ENCODE measurements around the gene MYO1E.
A peak's percentile ranks its signal among the peaks of the same experiment; 100 is the strongest.

Gene MYO1E

DNA sequence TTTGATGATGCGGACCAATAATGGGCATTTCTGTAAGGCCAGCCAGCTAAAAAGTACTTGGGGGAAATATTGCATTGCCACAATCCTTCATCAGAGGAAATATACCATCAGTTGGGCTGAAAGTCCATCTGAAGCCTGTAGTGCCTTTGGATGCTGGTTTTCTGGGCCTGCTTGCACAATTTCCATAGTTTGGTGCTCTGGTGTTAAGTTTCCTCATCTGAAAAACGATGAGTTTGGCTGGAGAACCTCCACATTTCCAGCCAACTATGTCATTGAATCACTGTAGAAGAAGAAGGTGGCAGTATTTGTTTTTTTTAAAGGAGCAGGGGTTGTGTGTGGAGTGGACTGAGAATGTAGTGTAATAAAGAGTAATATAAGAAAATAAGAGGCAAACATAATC lies 257.6 kb downstream of the MYO1E start:
- Histone ChIP-seq H3K4me3 (ENCODE audit: low read length in 2 of 2) (no peak overlapping the region), H3K9me3 (ENCODE audit: control insufficient read depth in 2 of 2, low read length in 2 of 2) (no peaks in the 10 kb centered on the region), H3K9ac (ENCODE audit: low read length in 2 of 2) (no peak overlapping the region), H3K36me3 (ENCODE audit: control insufficient read depth in 2 of 2, insufficient read depth in 2 of 2, low read length in 2 of 2) (no peaks in the 10 kb centered on the region), H3K27me3 (ENCODE audit: control insufficient read depth in 1 of 2, insufficient read depth in 2 of 2, low read length in 2 of 2) (no peaks in the 10 kb centered on the region), H3K27ac (ENCODE audit: low read length) (no peak overlapping the region), H3K4me1 (ENCODE audit: control insufficient read depth, insufficient read depth, low read length) (no peaks in the 10 kb centered on the region)

DNA sequence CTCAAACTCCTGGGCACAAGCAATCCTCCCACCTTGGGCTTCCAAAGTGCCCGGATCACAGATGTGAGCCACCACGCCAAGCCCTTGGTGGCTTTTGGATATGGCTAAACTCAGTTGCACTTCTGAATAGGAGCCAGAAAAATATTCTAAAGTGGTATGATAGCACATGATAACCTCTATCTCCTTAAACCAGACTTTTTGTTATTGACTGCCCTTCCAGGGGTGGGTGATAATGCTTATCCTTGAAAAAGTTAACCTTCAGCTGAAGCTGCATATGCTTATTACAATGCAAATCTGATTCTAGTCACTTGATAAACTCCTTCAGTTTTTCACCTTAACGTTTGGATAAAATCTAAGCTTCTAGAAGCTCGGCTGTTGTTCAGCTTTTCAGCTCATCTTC lies 261.4 kb downstream of the MYO1E start:
- Histone ChIP-seq H3K27me3 (ENCODE audit: control insufficient read depth in 1 of 2, insufficient read depth in 2 of 2, low read length in 2 of 2) (no peaks in the 10 kb centered on the region), H3K9me3 (ENCODE audit: control insufficient read depth in 2 of 2, low read length in 2 of 2) (no peaks in the 10 kb centered on the region), H3K9ac (ENCODE audit: low read length in 2 of 2) (no peak overlapping the region), H3K27ac (ENCODE audit: low read length) (no peak overlapping the region), H3K4me3 (ENCODE audit: low read length in 2 of 2) (no peak overlapping the region), H3K4me1 (ENCODE audit: control insufficient read depth, insufficient read depth, low read length) (no peaks in the 10 kb centered on the region), H3K36me3 (ENCODE audit: control insufficient read depth in 2 of 2, insufficient read depth in 2 of 2, low read length in 2 of 2) (no peaks in the 10 kb centered on the region)

DNA sequence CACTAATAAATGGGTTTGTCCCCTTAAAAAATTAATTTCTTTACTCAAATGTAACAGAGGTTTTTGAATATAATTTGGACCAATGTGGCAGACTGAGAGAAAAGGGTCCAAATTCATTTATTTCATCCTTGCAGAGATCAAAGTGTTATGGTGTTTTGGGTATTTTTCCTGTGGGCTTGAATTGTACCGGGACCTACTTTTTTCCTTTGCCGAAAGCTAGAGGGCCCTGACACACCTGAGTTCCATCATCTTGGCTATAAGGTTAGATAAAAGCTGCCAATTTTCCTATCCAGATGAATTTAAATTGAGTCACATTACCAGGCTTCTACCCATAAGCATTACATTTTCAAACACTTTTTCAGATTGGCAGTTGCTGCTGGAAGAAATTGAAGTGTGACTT lies 266.8 kb downstream of the MYO1E start:
- Histone ChIP-seq H3K4me1 (ENCODE audit: control insufficient read depth, insufficient read depth, low read length) (peaks cover 6% of the 10 kb centered on the region), H3K27ac (ENCODE audit: low read length) (no peak overlapping the region), H3K9me3 (ENCODE audit: control insufficient read depth in 2 of 2, low read length in 2 of 2) (no peaks in the 10 kb centered on the region), H3K27me3 (ENCODE audit: control insufficient read depth in 1 of 2, insufficient read depth in 2 of 2, low read length in 2 of 2) (no peaks in the 10 kb centered on the region), H3K4me3 (ENCODE audit: low read length in 2 of 2) (peak overlapping the region in 1 of 2 donors; percentile 67), H3K9ac (ENCODE audit: low read length in 2 of 2) (no peak overlapping the region), H3K36me3 (ENCODE audit: control insufficient read depth in 2 of 2, insufficient read depth in 2 of 2, low read length in 2 of 2) (no peaks in the 10 kb centered on the region)

DNA sequence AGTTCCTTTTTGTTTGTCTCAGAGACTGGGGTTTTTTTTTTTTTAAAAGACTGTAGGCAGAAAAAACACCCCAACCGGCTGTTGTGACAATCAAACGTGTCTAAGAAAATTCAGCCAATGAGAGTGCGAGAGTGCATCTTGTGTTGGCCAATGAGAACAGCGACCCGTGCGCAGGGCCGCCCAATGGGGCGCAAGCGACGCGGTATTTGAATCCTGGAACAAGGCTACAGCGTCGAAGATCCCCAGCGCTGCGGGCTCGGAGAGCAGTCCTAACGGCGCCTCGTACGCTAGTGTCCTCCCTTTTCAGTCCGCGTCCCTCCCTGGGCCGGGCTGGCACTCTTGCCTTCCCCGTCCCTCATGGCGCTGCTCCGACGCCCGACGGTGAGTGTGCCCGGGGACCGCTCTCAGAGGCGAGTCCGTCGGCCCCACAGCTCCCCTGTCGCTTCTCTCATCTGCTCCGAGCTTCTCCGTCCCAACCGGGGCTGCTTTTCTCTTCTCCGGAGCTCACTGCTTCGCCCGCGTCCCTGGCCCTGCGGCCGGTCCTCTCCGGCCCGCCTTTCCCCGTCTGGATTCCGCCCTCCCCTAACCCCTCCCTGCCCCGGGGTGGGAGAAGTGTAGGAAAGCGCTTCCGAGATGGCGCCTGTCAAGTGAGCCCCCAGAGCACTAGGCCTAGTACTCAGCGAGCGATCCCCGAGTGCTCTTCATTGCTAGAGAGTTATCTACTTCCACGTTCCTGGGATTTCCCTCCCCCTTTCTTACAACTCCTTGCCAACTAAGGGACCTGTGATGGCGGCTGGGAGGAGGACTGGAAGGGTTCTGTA lies 267.5 kb downstream of the MYO1E start, which contains the start of gene CCNB2:
Gene CCNB2 (plus strand): TSS at position 235 of the 821 bp plus-strand sequence. CDS start 123 bp downstream, at position 358.
- Histone ChIP-seq H3K27me3 (ENCODE audit: control insufficient read depth in 1 of 2, insufficient read depth in 2 of 2, low read length in 2 of 2) (no peaks in the 10 kb centered on the region), H3K9me3 (ENCODE audit: control insufficient read depth in 2 of 2, low read length in 2 of 2) (no peaks in the 10 kb centered on the region), H3K4me3 (ENCODE audit: low read length in 2 of 2) (peak within 1 kb of the TSS; percentile 67 to 82), H3K4me1 (ENCODE audit: control insufficient read depth, insufficient read depth, low read length) (peaks cover 6% of the 10 kb centered on the region), H3K9ac (ENCODE audit: low read length in 2 of 2) (peak within 1 kb of the TSS; percentile 65 to 72), H3K27ac (ENCODE audit: low read length) (no peak within 1 kb of the TSS), H3K36me3 (ENCODE audit: control insufficient read depth in 2 of 2, insufficient read depth in 2 of 2, low read length in 2 of 2) (peaks cover 0 to 2% of the 10 kb centered on the region in 2 donors)

DNA sequence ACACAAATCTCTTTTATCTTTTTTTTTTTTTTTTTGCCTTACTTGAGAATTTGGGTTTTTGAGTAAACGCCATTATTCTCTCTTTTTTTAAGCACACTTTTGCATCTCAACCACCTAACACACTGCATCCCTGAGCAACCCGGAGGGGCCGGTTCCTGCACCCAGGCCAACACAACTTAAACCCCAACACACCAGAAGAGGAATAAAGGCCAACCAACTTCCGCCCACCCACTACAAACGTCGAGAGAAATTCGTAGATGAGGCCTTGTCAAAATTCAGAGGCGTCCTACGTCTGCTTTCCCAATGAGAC lies 268.1 kb downstream of the MYO1E start:
- no peaks in the 10 kb centered on the region for H3K27me3 ChIP-seq (ENCODE audit: control insufficient read depth in 1 of 2, insufficient read depth in 2 of 2, low read length in 2 of 2)
- peak overlapping the region; percentile 65 to 72 for H3K9ac ChIP-seq (ENCODE audit: low read length in 2 of 2)
- no peak overlapping the region for H3K27ac ChIP-seq (ENCODE audit: low read length)
- peaks cover 0 to 2% of the 10 kb centered on the region in 2 donors for H3K36me3 ChIP-seq (ENCODE audit: control insufficient read depth in 2 of 2, insufficient read depth in 2 of 2, low read length in 2 of 2)
- no peaks in the 10 kb centered on the region for H3K9me3 ChIP-seq (ENCODE audit: control insufficient read depth in 2 of 2, low read length in 2 of 2)
- peak overlapping the region; percentile 67 to 82 for H3K4me3 ChIP-seq (ENCODE audit: low read length in 2 of 2)
- H3K4me1 ChIP-seq (ENCODE audit: control insufficient read depth, insufficient read depth, low read length): peaks cover 6% of the 10 kb centered on the region

DNA sequence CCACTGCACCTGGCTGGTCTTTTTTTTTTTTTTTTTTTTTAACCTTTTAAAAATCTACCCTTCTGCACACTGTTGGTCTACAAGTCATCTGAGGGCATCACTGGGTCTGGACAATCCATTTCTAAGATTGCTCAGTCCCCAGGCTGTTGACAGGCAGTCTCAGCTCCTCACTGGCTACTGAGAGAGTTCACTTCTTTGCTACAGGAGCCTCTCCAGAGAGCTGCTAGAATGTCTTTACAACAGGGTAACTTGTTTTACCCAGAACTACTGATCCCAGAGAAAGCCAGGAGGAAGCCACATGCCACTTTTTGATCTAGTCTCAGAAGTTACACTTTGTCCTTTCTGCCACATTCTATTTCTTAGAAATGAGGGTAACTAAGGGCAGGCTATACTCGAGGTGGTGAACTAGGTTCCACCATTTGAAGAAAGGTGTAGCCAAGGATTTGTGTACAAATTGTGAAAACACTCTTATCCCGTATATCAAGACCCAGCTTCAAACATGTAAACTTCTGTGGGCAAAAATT lies 273.4 kb downstream of the MYO1E start:
- Histone ChIP-seq H3K4me3 (ENCODE audit: low read length in 2 of 2) (no peak overlapping the region), H3K36me3 (ENCODE audit: control insufficient read depth in 2 of 2, insufficient read depth in 2 of 2, low read length in 2 of 2) (peaks cover 9 to 21% of the 10 kb centered on the region in 2 donors), H3K9me3 (ENCODE audit: control insufficient read depth in 2 of 2, low read length in 2 of 2) (no peaks in the 10 kb centered on the region), H3K27me3 (ENCODE audit: control insufficient read depth in 1 of 2, insufficient read depth in 2 of 2, low read length in 2 of 2) (no peaks in the 10 kb centered on the region), H3K27ac (ENCODE audit: low read length) (no peak overlapping the region), H3K9ac (ENCODE audit: low read length in 2 of 2) (no peak overlapping the region), H3K4me1 (ENCODE audit: control insufficient read depth, insufficient read depth, low read length) (no peaks in the 10 kb centered on the region)

DNA sequence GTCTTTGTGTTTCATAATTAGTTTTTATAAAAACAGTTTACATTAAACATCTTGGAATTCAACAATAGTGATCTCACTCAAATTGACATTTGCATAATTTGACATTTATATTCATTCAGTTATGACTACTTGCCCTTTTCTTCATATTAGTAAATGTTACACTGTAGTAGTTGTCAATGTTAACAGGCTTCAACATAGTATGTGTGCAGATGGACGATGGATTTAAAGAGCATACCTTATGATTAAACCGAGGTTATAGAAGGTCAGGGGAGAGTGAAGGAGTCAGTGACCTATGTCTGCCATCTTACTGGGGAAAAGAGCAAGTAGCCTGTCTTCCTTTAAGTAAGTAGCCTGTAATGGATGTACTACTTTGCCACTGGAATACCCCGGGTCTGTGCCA lies 276.2 kb downstream of the MYO1E start:
- H3K36me3 ChIP-seq (ENCODE audit: control insufficient read depth in 2 of 2, insufficient read depth in 2 of 2, low read length in 2 of 2): peaks cover 21 to 33% of the 10 kb centered on the region in 2 donors
- H3K9ac ChIP-seq (ENCODE audit: low read length in 2 of 2): no peak overlapping the region
- no peaks in the 10 kb centered on the region for H3K9me3 ChIP-seq (ENCODE audit: control insufficient read depth in 2 of 2, low read length in 2 of 2)
- H3K27me3 ChIP-seq (ENCODE audit: control insufficient read depth in 1 of 2, insufficient read depth in 2 of 2, low read length in 2 of 2): no peaks in the 10 kb centered on the region
- H3K4me1 ChIP-seq (ENCODE audit: control insufficient read depth, insufficient read depth, low read length): no peaks in the 10 kb centered on the region
- no peak overlapping the region for H3K27ac ChIP-seq (ENCODE audit: low read length)
- no peak overlapping the region for H3K4me3 ChIP-seq (ENCODE audit: low read length in 2 of 2)

DNA sequence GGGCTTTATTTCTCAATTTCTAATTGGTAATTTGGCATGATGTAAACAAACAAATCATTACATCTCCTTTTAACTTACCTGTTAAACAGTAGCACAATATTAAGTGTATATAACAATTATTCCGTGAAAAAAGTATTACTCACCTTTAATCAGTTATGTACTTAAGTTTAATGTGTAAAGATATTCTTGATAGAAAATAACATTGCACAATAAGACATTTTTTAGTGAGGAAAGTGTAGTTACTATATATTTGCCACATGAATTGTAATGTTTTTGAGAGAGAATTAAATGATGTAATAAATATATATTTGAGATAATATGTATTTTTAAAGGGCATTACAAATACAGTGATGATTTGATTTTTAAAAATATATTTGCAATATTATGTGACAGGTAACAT lies 278.6 kb downstream of the MYO1E start:
- Histone ChIP-seq H3K4me1 (ENCODE audit: control insufficient read depth, insufficient read depth, low read length) (no peaks in the 10 kb centered on the region), H3K9me3 (ENCODE audit: control insufficient read depth in 2 of 2, low read length in 2 of 2) (no peaks in the 10 kb centered on the region), H3K36me3 (ENCODE audit: control insufficient read depth in 2 of 2, insufficient read depth in 2 of 2, low read length in 2 of 2) (peaks cover 22 to 34% of the 10 kb centered on the region in 2 donors)

DNA sequence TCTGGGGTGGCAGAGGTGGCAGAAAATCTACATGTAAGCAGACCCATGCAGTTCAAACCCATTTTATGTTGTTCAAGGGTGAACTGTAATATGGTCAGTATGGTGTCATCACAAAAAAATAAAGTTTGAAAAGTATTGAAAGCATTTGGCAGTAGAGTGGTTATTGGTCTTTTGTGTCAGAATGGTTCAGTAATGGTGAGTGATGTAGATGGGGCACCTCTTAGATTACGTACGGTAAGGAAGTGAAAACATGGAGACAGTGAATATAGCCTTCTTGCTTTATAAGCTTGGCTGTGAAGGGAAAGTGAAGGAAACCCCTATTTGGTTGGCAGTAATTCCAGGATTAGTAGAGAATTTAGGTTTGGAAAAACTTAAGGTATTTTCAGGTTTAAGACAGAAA lies 284.9 kb downstream of the MYO1E start:
- Histone ChIP-seq H3K27me3 (ENCODE audit: control insufficient read depth in 1 of 2, insufficient read depth in 2 of 2, low read length in 2 of 2) (no peaks in the 10 kb centered on the region), H3K36me3 (ENCODE audit: control insufficient read depth in 2 of 2, insufficient read depth in 2 of 2, low read length in 2 of 2) (peaks cover 19 to 23% of the 10 kb centered on the region in 2 donors), H3K27ac (ENCODE audit: low read length) (no peak overlapping the region), H3K4me1 (ENCODE audit: control insufficient read depth, insufficient read depth, low read length) (no peaks in the 10 kb centered on the region), H3K9me3 (ENCODE audit: control insufficient read depth in 2 of 2, low read length in 2 of 2) (no peaks in the 10 kb centered on the region), H3K4me3 (ENCODE audit: low read length in 2 of 2) (no peak overlapping the region), H3K9ac (ENCODE audit: low read length in 2 of 2) (no peak overlapping the region)

More for the DNA sequence above, 278.6 kb downstream of the MYO1E start:
- H3K9ac ChIP-seq (ENCODE audit: low read length in 2 of 2): no peak overlapping the region
- no peak overlapping the region for H3K27ac ChIP-seq (ENCODE audit: low read length)
- no peak overlapping the region for H3K4me3 ChIP-seq (ENCODE audit: low read length in 2 of 2)
- no peaks in the 10 kb centered on the region for H3K27me3 ChIP-seq (ENCODE audit: control insufficient read depth in 1 of 2, insufficient read depth in 2 of 2, low read length in 2 of 2)

Data from stomach smooth muscle (tissue), 2 donors.